SK-N-SH (cell line): ENCODE measurements around the gene DHDH. TPM values are rescaled to one million over a fixed set of nuclear protein-coding genes. Genes with fewer than 3 reads are reported as not detected.

Experiments used
- CTCF ChIA-PET: fragments of 300-600, 350-600 bp; formaldehyde crosslinking; extraction: SDS; loops from one replicate; lab custom pipeline; 2021; lab: Yijun Ruan, JAX
- POLR2A ChIA-PET: fragments of 350-600 bp; sonication (Branson Sonifier 250); formaldehyde crosslinking; extraction: SDS; loops from one replicate; lab custom pipeline; 2020; ENCODE audit warnings: antibody characterized with exemption, inconsistent platforms; lab: Yijun Ruan, JAX
- DNase-seq: peaks from one replicate; pipeline ENCODE4 v3.0.0; 2012
- H2AFZ ChIP-seq: fragments of 200-600 bp; sonication (generic); 2 replicates; pipeline ENCODE4 v1.8.1; 2016; ENCODE audit warnings: antibody characterized with exemption, mild to moderate bottlenecking, low read depth
- H3F3A ChIP-seq: fragments of 200-600 bp; sonication (generic); replicated peaks from 2 replicates; pipeline ENCODE3; 2016; ENCODE audit warnings: antibody characterized with exemption, mild to moderate bottlenecking; ENCODE audit not compliant: insufficient read depth
- H3K27ac ChIP-seq, 2 experiments: fragments of 200-500 bp in 1 of 2; fragments of 200-600 bp in 1 of 2; sonication (Bioruptor generic) in 1 of 2; sonication (generic), shearing (Covaris generic) in 1 of 2; 2 replicates each; pipeline versions ENCODE4 v1.5.1 to v1.6.1; 2014 to 2016; ENCODE audit warnings: low read depth in 2 of 2, inconsistent platforms in 1 of 2, low read length in 1 of 2, mild to moderate bottlenecking in 1 of 2, mixed read lengths in 1 of 2
- H3K27me3 ChIP-seq: fragments of 200-600 bp; sonication (generic), shearing (Covaris generic); 2 replicates; pipeline ENCODE4 v1.6.1; 2016; ENCODE audit warnings: mixed run types; ENCODE audit not compliant: insufficient read depth
- H3K36me3 ChIP-seq, 2 experiments: fragments of 200-500 bp in 1 of 2; fragments of 200-600 bp in 1 of 2; sonication (Bioruptor generic) in 1 of 2; sonication (generic) in 1 of 2; replicated peaks in 1 of 2; 2 replicates each; pipeline versions ENCODE3 to v1.5.1; 2014 to 2016; ENCODE audit warnings: low read length in 1 of 2, mild to moderate bottlenecking in 1 of 2; ENCODE audit not compliant: insufficient read depth in 2 of 2, control insufficient read depth in 1 of 2
- H3K4me1 ChIP-seq, 2 experiments: fragments of 200-500 bp in 1 of 2; fragments of 200-600 bp in 1 of 2; sonication (Bioruptor generic) in 1 of 2; sonication (generic), shearing (Covaris generic) in 1 of 2; 2 replicates each; pipeline versions ENCODE4 v1.5.1 to v1.6.1; 2014 to 2016; ENCODE audit warnings: low read depth in 1 of 2, low read length in 1 of 2, mixed run types in 1 of 2; ENCODE audit not compliant: insufficient read depth in 2 of 2, control insufficient read depth in 1 of 2
- H3K4me2 ChIP-seq: fragments of 200-600 bp; sonication (generic), shearing (Covaris generic); 2 replicates; pipeline ENCODE4 v1.6.1; 2017; ENCODE audit warnings: mixed run types
- H3K4me3 ChIP-seq, 2 experiments: fragments of 200-500 bp in 1 of 2; fragments of 200-600 bp in 1 of 2; sonication (Bioruptor generic) in 1 of 2; sonication (generic), shearing (Covaris generic) in 1 of 2; 2 replicates each; pipeline versions ENCODE4 v1.5.1 to v1.8.1; 2014 to 2016; ENCODE audit warnings: low read depth in 2 of 2, inconsistent platforms in 1 of 2, low read length in 1 of 2, mild to moderate bottlenecking in 1 of 2, mixed read lengths in 1 of 2, moderate library complexity in 1 of 2
- H3K79me2 ChIP-seq: fragments of 200-600 bp; sonication (generic); 2 replicates; pipeline ENCODE4 v1.8.1; 2017; ENCODE audit warnings: mild to moderate bottlenecking; ENCODE audit not compliant: insufficient read depth
- H3K9ac ChIP-seq: fragments of 200-600 bp; sonication (generic); 2 replicates; pipeline ENCODE4 v1.6.1; 2017; ENCODE audit warnings: mixed run types
- H3K9me2 ChIP-seq: fragments of 200-600 bp; sonication (generic); 2 replicates; pipeline ENCODE4 v1.6.1; 2017; ENCODE audit warnings: mixed run types
- H3K9me3 ChIP-seq: fragments of 200-600 bp; sonication (generic); 2 replicates; pipeline ENCODE4 v1.6.1; 2017; ENCODE audit warnings: mixed run types, mild to moderate bottlenecking, moderate library complexity
- H4K20me1 ChIP-seq: fragments of 200-600 bp; sonication (generic); 2 replicates; pipeline ENCODE4 v1.6.1; 2017; ENCODE audit warnings: mild to moderate bottlenecking, mixed run types; ENCODE audit not compliant: insufficient read depth
- EP300 ChIP-seq, 2 experiments: IDR thresholded peaks; 2 replicates each; pipeline versions ENCODE4 v1.4.0 to v1.6.1; 2012; ENCODE audit warnings: borderline replicate concordance in 1 of 2, low read depth in 1 of 2, low read length in 1 of 2
- FOXJ3 ChIP-seq: sonication (generic); formaldehyde crosslinking; IDR thresholded peaks from 2 replicates; pipeline ENCODE4 v1.5.1; 2020; ENCODE audit warnings: mild to moderate bottlenecking, missing genetic modification reagents
- IRF3 ChIP-seq: fragments of 150-350 bp; IDR thresholded peaks from 2 replicates; pipeline ENCODE4 v1.6.1; 2016; ENCODE audit warnings: mild to moderate bottlenecking, low read depth, low read length
- JUND ChIP-seq: IDR thresholded peaks from 2 replicates; pipeline ENCODE4 v1.4.0; 2012
- MEF2A ChIP-seq: IDR thresholded peaks from 2 replicates; pipeline ENCODE4 v1.4.0; 2012; ENCODE audit warnings: low read depth, borderline replicate concordance
- PBX3 ChIP-seq: IDR thresholded peaks from 2 replicates; pipeline ENCODE4; 2012
- POLR2AphosphoS5 ChIP-seq: IDR thresholded peaks from 2 replicates; pipeline ENCODE4 v1.6.1; 2012; ENCODE audit warnings: low read depth, low read length
- RCOR1 ChIP-seq: fragments of 150-350 bp; IDR thresholded peaks from 2 replicates; pipeline ENCODE4 v1.6.1; 2017; ENCODE audit warnings: antibody characterized with exemption, low read length
- REST ChIP-seq: IDR thresholded peaks from 2 replicates; pipeline ENCODE4 v1.6.1; 2012; ENCODE audit warnings: mild to moderate bottlenecking, low read depth, low read length, moderate library complexity
- RXRA ChIP-seq: IDR thresholded peaks from 2 replicates; pipeline ENCODE4 v1.4.0; 2012; ENCODE audit warnings: low read depth, mild to moderate bottlenecking, borderline replicate concordance
- SIN3A ChIP-seq: IDR thresholded peaks from 2 replicates; pipeline ENCODE4 v1.6.1; 2012; ENCODE audit warnings: low read depth, mild to moderate bottlenecking, low read length, moderate library complexity, borderline replicate concordance
- TCF12 ChIP-seq: IDR thresholded peaks from 2 replicates; pipeline ENCODE4 v1.4.0; 2012
- USF1 ChIP-seq: IDR thresholded peaks from 2 replicates; pipeline ENCODE4 v1.4.0; 2012; ENCODE audit warnings: low read depth, borderline replicate concordance
- ZBTB33 ChIP-seq: IDR thresholded peaks from 2 replicates; pipeline ENCODE4 v1.4.0; 2012; ENCODE audit warnings: low read depth, borderline replicate concordance
- WGBS: methylation state at CpG from one replicate; pipeline ENCODE4 v1.1.6; 2017; ENCODE audit warnings: low lambda C conversion rate; 5-methylcytosine and 5-hydroxymethylcytosine counted together
- polyA plus RNA-seq, 3 experiments: library from polyadenylated mRNA; depleted of rRNA; stranded (reverse); fragments of >200 nt; gene quantifications; 2 replicates each; pipeline ENCODE4 v1.2.3, GENCODE V29; 2012

Gene DHDH
- polyA plus RNA-seq, 1 of the 3 experiments (the other 2 are of a cell fraction) = 0.72 TPM

- H3K9ac ChIP-seq = no peak overlapping the region
- peak overlapping the region in 1 of 2 experiments; percentile 44; a peak in 1 of 4 replicates for H3K27ac ChIP-seq
- TF ChIP-seq POLR2AphosphoS5 (peak; percentile 55; the same call in 1 of the 2 replicates), PBX3 (peak; percentile 37; the same call in 1 of the 2 replicates), MEF2A (no peak), USF1 (no peak)
- TF ChIP-seq, all 33 proteins: peak for 2
- H3F3A ChIP-seq = peaks cover 58% of the 10 kb centered on the region
- POLR2A ChIA-PET = no interaction called here
- no peak overlapping the region for H3K4me3 ChIP-seq
- WGBS = 65% methylated on average over 22 of the region's 22 CpGs
- H3K9me3 ChIP-seq = no peaks in the 10 kb centered on the region
- peaks cover 14 to 33% of the 10 kb centered on the region in 2 experiments for H3K36me3 ChIP-seq
- no peaks in the 10 kb centered on the region for H3K27me3 ChIP-seq
- no peak for DNase-seq
- H3K4me2 ChIP-seq = no peak overlapping the region
- no peaks in the 10 kb centered on the region for H3K9me2 ChIP-seq
- H3K4me1 ChIP-seq = peaks cover 17 to 26% of the 10 kb centered on the region in 2 experiments; a peak in 3 of 4 replicates
- H2AFZ ChIP-seq = no peak overlapping the region
- CTCF ChIA-PET = interaction anchor here (1.7 kb wide), 1 partner anchor 8 kb away, joined by 8 read pairs; no protein-coding TSS in a partner anchor
- H4K20me1 ChIP-seq = peaks cover 18% of the 10 kb centered on the region
- H3K79me2 ChIP-seq = peaks cover 36% of the 10 kb centered on the region
Observed at GRCh38 chr19:48962029-48962848, 28.7 kb downstream of the DHDH start.

- Histone ChIP-seq H3K79me2 (peaks cover 30% of the 10 kb centered on the region), H3K27ac (no peak overlapping the region), H3K4me2 (no peak overlapping the region), H2AFZ (no peak overlapping the region), H3K9ac (no peak overlapping the region), H4K20me1 (peaks cover 18% of the 10 kb centered on the region), H3K36me3 (peaks cover 13 to 31% of the 10 kb centered on the region in 2 experiments), H3K9me2 (no peaks in the 10 kb centered on the region), H3F3A (peaks cover 59% of the 10 kb centered on the region), H3K27me3 (no peaks in the 10 kb centered on the region), H3K4me1 (peaks cover 17 to 26% of the 10 kb centered on the region in 2 experiments; a peak in 3 of 4 replicates), H3K9me3 (no peaks in the 10 kb centered on the region), H3K4me3 (no peak overlapping the region)
- ChIA-PET POLR2A (no interaction called here), CTCF (interaction anchor here (1.7 kb wide), 1 partner anchor 8 kb away, joined by 8 read pairs; no protein-coding TSS in a partner anchor)
- 61% methylated on average over 7 of the region's 7 CpGs for WGBS
- DNase-seq = no peak
- TF ChIP-seq PBX3 (no peak), JUND (no peak), TCF12 (no peak), IRF3 (no peak), MEF2A (no peak), EP300 (IDR thresholded peaks at IDR 0.05; ENCODE audit: borderline replicate concordance in 1 of 2, low read depth in 1 of 2, low read length in 1 of 2) (no peak), REST (no peak), RCOR1 (no peak), FOXJ3 (no peak), SIN3A (no peak), ZBTB33 (no peak), RXRA (no peak)
Observed at GRCh38 chr19:48962849-48963165, 29.3 kb downstream of the DHDH start.
